Smooth muscle cell (in vitro differentiated cells): Measurements from ENCODE around the gene PLCD1. TPM values are rescaled to one million over a fixed set of nuclear protein-coding genes. Genes with fewer than 3 reads are reported as not detected.

Experiments used
- DNase-seq: peaks from one replicate; lab custom pipeline; 2025; ENCODE audit not compliant: unreplicated experiment; lab: John Stamatoyannopoulos, UW
- H2AFZ ChIP-seq: fragments of 200-600 bp; sonication (generic); 2 replicates; pipeline ENCODE4 v1.6.0; 2016; ENCODE audit warnings: antibody characterized with exemption, low read depth, mild to moderate bottlenecking
- H3F3A ChIP-seq: fragments of 200-600 bp; sonication (generic); 2 replicates; pipeline ENCODE4 v1.6.0; 2017; ENCODE audit warnings: antibody characterized with exemption, low read depth
- H3K27ac ChIP-seq: fragments of 200-600 bp; sonication (generic); 2 replicates; pipeline ENCODE4 v1.5.1; 2016; ENCODE audit warnings: low read depth, mild to moderate bottlenecking
- H3K27me3 ChIP-seq: fragments of 200-600 bp; sonication (generic); 2 replicates; pipeline ENCODE4 v1.6.1; 2016; ENCODE audit warnings: low read depth, mild to moderate bottlenecking
- H3K36me3 ChIP-seq: fragments of 200-600 bp; sonication (generic); 2 replicates; pipeline ENCODE4 v1.5.1; 2016; ENCODE audit warnings: low read depth
- H3K4me1 ChIP-seq: fragments of 200-600 bp; sonication (generic); 2 replicates; pipeline ENCODE4 v1.5.1; 2016; ENCODE audit warnings: low read depth
- H3K4me2 ChIP-seq: fragments of 200-600 bp; sonication (generic); 2 replicates; pipeline ENCODE4 v1.6.0; 2016; ENCODE audit warnings: mild to moderate bottlenecking
- H3K4me3 ChIP-seq: fragments of 200-600 bp; sonication (generic); 2 replicates; pipeline ENCODE4 v1.5.1; 2016; ENCODE audit warnings: mild to moderate bottlenecking
- H3K79me2 ChIP-seq: fragments of 200-600 bp; sonication (generic); 2 replicates; pipeline ENCODE4 v1.6.0; 2016; ENCODE audit warnings: low read depth, mild to moderate bottlenecking
- H3K9ac ChIP-seq: fragments of 200-600 bp; sonication (generic); 2 replicates; pipeline ENCODE4 v1.6.0; 2016; ENCODE audit warnings: low read depth
- H3K9me3 ChIP-seq: fragments of 200-600 bp; sonication (generic); replicated peaks from 2 replicates; pipeline ENCODE4 v1.5.1; 2016; ENCODE audit warnings: low read depth
- H4K20me1 ChIP-seq: fragments of 200-600 bp; sonication (generic); 2 replicates; pipeline ENCODE4 v1.6.0; 2016; ENCODE audit warnings: low read depth
- CTCF ChIP-seq: fragments of 200-600 bp; sonication (generic); IDR thresholded peaks from 2 replicates; pipeline ENCODE4 v1.5.1; 2017; ENCODE audit warnings: borderline replicate concordance, mild to moderate bottlenecking, antibody characterized with exemption; ENCODE audit not compliant: insufficient read depth, poor library complexity, severe bottlenecking
- WGBS: methylation state at CpG from one replicate; pipeline ENCODE4 v1.1.7; 2016; ENCODE audit warnings: low lambda C conversion rate; 5-methylcytosine and 5-hydroxymethylcytosine counted together
- polyA plus RNA-seq: library from polyadenylated mRNA; unstranded; fragments of >200 nt; fragmentation: Nextera tagmentation; extraction: Ambion mirVana; gene quantifications from 2 replicates; pipeline ENCODE4 v1.2.1, GENCODE V29; 2016
- total RNA-seq: library from RNA; depleted of rRNA; stranded (reverse); fragments of >200 nt; gene quantifications from 2 replicates; pipeline ENCODE4 v1.2.3, GENCODE V29; 2014

Gene PLCD1
- total and polyA plus RNA-seq, 2 experiments from 2014 or later = 21.3 to 33.3 TPM

- WGBS = 88% methylated on average over 9 of the region's 9 CpGs
- DNase-seq = no peak
- Histone ChIP-seq H3K9me3 (no peaks in the 10 kb centered on the region), H2AFZ (no peak overlapping the region), H3K79me2 (no peaks in the 10 kb centered on the region), H3K4me3 (no peak overlapping the region), H3K4me1 (peaks cover 4% of the 10 kb centered on the region), H3F3A (peaks cover 6% of the 10 kb centered on the region), H4K20me1 (no peaks in the 10 kb centered on the region), H3K27me3 (no peaks in the 10 kb centered on the region), H3K36me3 (no peaks in the 10 kb centered on the region), H3K9ac (no peak overlapping the region), H3K4me2 (no peak overlapping the region), H3K27ac (no peak overlapping the region)
- no peak for TF ChIP-seq CTCF
Observed at GRCh38 chr3:37992271-37993066, 37.0 kb downstream of the PLCD1 start.

- DNase-seq = no peak
- H3K9me3 ChIP-seq = no peaks in the 10 kb centered on the region
- no peak overlapping the region for H3K4me2 ChIP-seq
- H3K79me2 ChIP-seq = no peaks in the 10 kb centered on the region
- no peaks in the 10 kb centered on the region for H3K27me3 ChIP-seq
- no peak overlapping the region for H3K9ac ChIP-seq
- H3K4me3 ChIP-seq = no peak overlapping the region
- WGBS = 93% methylated on average over 6 of the region's 7 CpGs
- TF ChIP-seq CTCF = no peak
- peaks cover 4% of the 10 kb centered on the region for H3K4me1 ChIP-seq
- no peaks in the 10 kb centered on the region for H3K36me3 ChIP-seq
- H3K27ac ChIP-seq = no peak overlapping the region
- H2AFZ ChIP-seq = no peak overlapping the region
- H4K20me1 ChIP-seq = no peaks in the 10 kb centered on the region
- H3F3A ChIP-seq = peaks cover 6% of the 10 kb centered on the region
Observed at GRCh38 chr3:37991823-37992222, 37.6 kb downstream of the PLCD1 start.

GRCh38 chr3:37991109-37991508, 38.3 kb downstream of the PLCD1 start:
- Histone ChIP-seq H3K4me3 (no peak overlapping the region), H3K79me2 (no peaks in the 10 kb centered on the region), H3K27ac (no peak overlapping the region), H3F3A (peaks cover 6% of the 10 kb centered on the region), H3K9ac (no peak overlapping the region), H3K36me3 (no peaks in the 10 kb centered on the region), H3K27me3 (no peaks in the 10 kb centered on the region), H2AFZ (no peak overlapping the region), H4K20me1 (no peaks in the 10 kb centered on the region), H3K9me3 (no peaks in the 10 kb centered on the region), H3K4me1 (peaks cover 4% of the 10 kb centered on the region), H3K4me2 (no peak overlapping the region)
- no peak for TF ChIP-seq CTCF
- no peak for DNase-seq
- WGBS = 70% methylated on average over 3 of the region's 6 CpGs

GRCh38 chr3:37990527-37990926, 38.9 kb downstream of the PLCD1 start, which contains the start of gene VILL:
Gene VILL, plus strand, starts transcription at chr3:37990786. Its CDS starts 2,887 bp downstream, at chr3:37993673.
- H3K27ac ChIP-seq = no peak within 1 kb of the TSS
- WGBS = 81% methylated on average over 10 of the region's 10 CpGs

More at GRCh38 chr3:37990527-37990926, 38.9 kb downstream of the PLCD1 start, which contains the start of gene VILL:
- no peak for DNase-seq
- H3K9ac ChIP-seq = no peak within 1 kb of the TSS
- no peaks in the 10 kb centered on the region for H4K20me1 ChIP-seq
- H3K4me3 ChIP-seq = no peak within 1 kb of the TSS
- H3K9me3 ChIP-seq = no peaks in the 10 kb centered on the region
- H3F3A ChIP-seq = peaks cover 6% of the 10 kb centered on the region
- no peaks in the 10 kb centered on the region for H3K79me2 ChIP-seq
- H3K4me1 ChIP-seq = peaks cover 4% of the 10 kb centered on the region
- H3K36me3 ChIP-seq = no peaks in the 10 kb centered on the region
- no peaks in the 10 kb centered on the region for H3K27me3 ChIP-seq
- no peak for TF ChIP-seq CTCF
- H3K4me2 ChIP-seq = no peak within 1 kb of the TSS
- no peak within 1 kb of the TSS for H2AFZ ChIP-seq
